Measurements from ENCODE around the gene CYP4B1. TPM values are rescaled to one million over a fixed set of nuclear protein-coding genes. Genes with fewer than 3 reads are reported as not detected.

Gene CYP4B1
- total RNA-seq, 2 donors from 2014 or later = 1.2 TPM; not detected in 1

DNA sequence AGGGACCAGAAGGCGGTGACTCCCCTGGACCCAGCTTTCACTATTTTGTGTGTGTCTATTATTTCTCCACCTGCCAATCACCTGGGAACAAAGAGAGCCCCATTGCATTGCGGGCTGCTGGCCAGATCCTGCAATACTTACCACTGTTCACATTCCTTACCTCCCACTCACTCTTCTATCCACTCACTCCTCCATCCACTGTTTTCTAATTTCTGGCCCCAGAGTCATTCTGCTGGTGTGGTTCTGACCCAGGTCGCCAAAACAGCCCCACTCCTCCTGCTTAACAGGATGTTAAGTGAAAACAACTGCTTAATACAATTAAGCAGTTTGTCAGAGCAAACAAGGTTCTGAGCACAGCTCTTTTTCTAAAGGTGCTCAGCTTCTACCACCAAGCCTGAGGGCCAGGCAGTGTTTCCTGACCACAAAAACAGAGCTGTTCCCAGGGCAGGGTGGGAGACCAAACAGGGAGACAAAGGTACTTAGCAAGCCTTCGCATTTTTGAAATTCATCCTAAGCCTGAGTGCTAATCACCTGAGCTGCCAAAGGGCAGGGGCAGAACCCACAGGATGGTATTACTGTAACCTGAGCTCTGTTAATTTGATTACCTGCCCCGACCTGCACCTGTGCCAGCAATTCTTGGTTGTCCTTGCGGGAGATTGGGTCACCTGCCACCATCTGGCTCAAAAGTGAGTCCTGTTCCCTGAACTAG is 41.4 kb upstream of the CYP4B1 start:
- no peak for TF ChIP-seq CTCF (IDR thresholded peaks at IDR 0.05)
- Histone ChIP-seq H3K9ac (ENCODE audit: low read depth in 2 of 2, low read length in 2 of 2) (no peak overlapping the region), H3K9me3 (no peaks in the 10 kb centered on the region), H3K36me3 (no peaks in the 10 kb centered on the region), H3K27ac (no peak overlapping the region), H3K4me1 (no peaks in the 10 kb centered on the region), H3K4me3 (no peak overlapping the region), H3K27me3 (no peaks in the 10 kb centered on the region)
- no peak for DNase-seq
- intact Hi-C loops (cut with DNase I) = no loop called here

DNA sequence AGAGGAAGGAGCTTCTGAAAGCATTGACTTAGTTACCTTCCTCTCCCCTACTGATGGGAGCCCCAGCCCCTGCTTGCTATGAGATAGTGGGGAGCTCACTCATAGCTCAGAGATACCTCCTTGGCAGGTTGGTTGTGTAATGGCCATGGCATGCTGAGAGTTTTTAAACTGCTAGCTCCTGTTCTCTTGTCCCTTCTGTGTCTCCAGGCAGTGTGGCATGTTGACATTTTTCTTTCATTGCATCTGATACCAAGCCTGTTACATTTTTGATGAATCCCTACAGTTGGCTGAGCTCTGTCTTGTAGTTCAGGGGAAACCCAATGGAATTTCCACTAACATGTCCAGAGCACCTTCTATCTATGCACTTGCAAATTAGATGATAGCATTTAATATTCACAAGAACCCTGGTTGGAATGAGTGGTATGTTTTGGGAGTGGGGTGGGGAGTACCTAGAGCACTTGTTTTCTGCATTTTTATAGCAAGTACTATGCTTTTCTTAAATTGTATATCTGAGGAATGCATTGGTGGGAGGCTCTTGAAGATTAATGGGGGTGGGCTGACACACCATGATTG is 40.8 kb upstream of the CYP4B1 start:
- no peak overlapping the region for H3K4me3 ChIP-seq
- H3K9ac ChIP-seq (ENCODE audit: low read depth in 2 of 2, low read length in 2 of 2) = no peak overlapping the region
- intact Hi-C loops (cut with DNase I) = no loop called here
- no peaks in the 10 kb centered on the region for H3K27me3 ChIP-seq
- H3K9me3 ChIP-seq = no peaks in the 10 kb centered on the region
- no peak overlapping the region for H3K27ac ChIP-seq
- no peaks in the 10 kb centered on the region for H3K4me1 ChIP-seq
- no peak for TF ChIP-seq CTCF (IDR thresholded peaks at IDR 0.05)
- no peaks in the 10 kb centered on the region for H3K36me3 ChIP-seq
- no peak for DNase-seq

DNA sequence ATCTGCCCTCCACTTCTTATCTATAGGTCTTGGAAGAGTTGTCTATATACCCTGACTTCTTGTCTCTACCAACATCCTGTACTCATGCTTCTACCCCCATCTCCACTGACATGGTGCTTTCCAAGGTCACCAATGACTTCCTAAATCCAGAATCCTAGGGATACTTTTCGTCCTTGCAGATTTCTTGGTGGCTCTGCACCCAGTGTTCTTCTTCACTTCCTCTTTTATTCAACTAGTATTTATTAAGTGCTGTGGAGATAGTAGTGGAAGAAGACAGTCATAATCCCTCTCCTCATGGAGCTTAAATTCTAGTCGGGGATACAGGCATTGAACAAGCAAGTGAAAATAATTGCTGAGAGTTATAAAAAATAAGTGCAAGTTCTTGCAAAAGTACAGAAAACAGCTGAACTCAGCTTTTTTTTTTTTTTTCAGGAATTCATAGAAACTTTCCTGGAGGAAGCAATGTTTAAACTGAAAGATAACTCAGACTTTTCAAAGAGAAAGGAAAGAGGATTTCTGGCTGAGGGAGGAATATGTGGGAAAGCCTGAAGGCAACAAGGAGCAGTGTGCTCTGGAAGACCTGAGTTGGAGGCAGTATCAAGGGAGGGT is 38.2 kb upstream of the CYP4B1 start:
- H3K4me1 ChIP-seq = no peaks in the 10 kb centered on the region
- no peak for DNase-seq
- no peaks in the 10 kb centered on the region for H3K9me3 ChIP-seq
- H3K27ac ChIP-seq = no peak overlapping the region
- no peak for TF ChIP-seq CTCF (IDR thresholded peaks at IDR 0.05)
- intact Hi-C loops (cut with DNase I) = no loop called here
- no peaks in the 10 kb centered on the region for H3K36me3 ChIP-seq
- no peak overlapping the region for H3K4me3 ChIP-seq
- no peak overlapping the region for H3K9ac ChIP-seq (ENCODE audit: low read depth in 2 of 2, low read length in 2 of 2)
- H3K27me3 ChIP-seq = no peaks in the 10 kb centered on the region

DNA sequence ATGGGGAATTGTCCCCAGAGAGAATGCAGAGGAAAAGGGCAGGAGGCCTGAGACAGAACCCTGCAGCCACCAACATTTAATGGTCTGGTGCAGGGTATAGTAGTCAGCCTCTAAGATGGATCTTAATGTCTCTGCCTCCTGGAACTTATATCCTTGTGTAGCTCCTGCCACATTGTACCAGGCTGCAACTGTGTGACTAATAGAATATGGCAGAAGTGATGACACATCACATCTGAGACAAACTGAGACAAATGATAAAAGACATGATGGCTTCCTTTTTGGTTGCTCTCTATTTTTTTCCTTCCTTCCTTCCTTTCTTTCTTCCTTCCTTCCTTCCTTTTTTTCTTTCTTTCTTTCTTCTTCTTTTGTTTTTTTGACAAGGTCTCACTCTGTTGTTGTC is 37.1 kb upstream of the CYP4B1 start:
- Histone ChIP-seq H3K27ac (no peak overlapping the region), H3K36me3 (no peaks in the 10 kb centered on the region), H3K4me1 (no peaks in the 10 kb centered on the region), H3K4me3 (no peak overlapping the region), H3K27me3 (no peaks in the 10 kb centered on the region), H3K9me3 (no peaks in the 10 kb centered on the region), H3K9ac (ENCODE audit: low read depth in 2 of 2, low read length in 2 of 2) (no peak overlapping the region)
- DNase-seq = no peak
- intact Hi-C loops (cut with DNase I) = no loop called here
- TF ChIP-seq CTCF (IDR thresholded peaks at IDR 0.05) = no peak

GRCh38 chr1:46764402-46764801 is 34.4 kb upstream of the CYP4B1 start:
- no peaks in the 10 kb centered on the region for H3K4me1 ChIP-seq
- intact Hi-C loops (cut with DNase I) = no loop called here
- H3K9me3 ChIP-seq = no peaks in the 10 kb centered on the region
- no peak overlapping the region for H3K9ac ChIP-seq (ENCODE audit: low read depth in 2 of 2, low read length in 2 of 2)
- no peaks in the 10 kb centered on the region for H3K27me3 ChIP-seq
- H3K36me3 ChIP-seq = no peaks in the 10 kb centered on the region
- no peak for TF ChIP-seq CTCF (IDR thresholded peaks at IDR 0.05)
- DNase-seq = peak; percentile 36
- no peak overlapping the region for H3K27ac ChIP-seq
- no peak overlapping the region for H3K4me3 ChIP-seq
